NCI-H1417 treated with DMSO at 0.1 percent for 48 hours (cell line): ENCODE measurements around the gene ALG5.

ENCODE experiments used
- DNase-seq: peaks from one replicate; lab custom pipeline; 2025; lab: John Stamatoyannopoulos, UW

Gene ALG5

DNA sequence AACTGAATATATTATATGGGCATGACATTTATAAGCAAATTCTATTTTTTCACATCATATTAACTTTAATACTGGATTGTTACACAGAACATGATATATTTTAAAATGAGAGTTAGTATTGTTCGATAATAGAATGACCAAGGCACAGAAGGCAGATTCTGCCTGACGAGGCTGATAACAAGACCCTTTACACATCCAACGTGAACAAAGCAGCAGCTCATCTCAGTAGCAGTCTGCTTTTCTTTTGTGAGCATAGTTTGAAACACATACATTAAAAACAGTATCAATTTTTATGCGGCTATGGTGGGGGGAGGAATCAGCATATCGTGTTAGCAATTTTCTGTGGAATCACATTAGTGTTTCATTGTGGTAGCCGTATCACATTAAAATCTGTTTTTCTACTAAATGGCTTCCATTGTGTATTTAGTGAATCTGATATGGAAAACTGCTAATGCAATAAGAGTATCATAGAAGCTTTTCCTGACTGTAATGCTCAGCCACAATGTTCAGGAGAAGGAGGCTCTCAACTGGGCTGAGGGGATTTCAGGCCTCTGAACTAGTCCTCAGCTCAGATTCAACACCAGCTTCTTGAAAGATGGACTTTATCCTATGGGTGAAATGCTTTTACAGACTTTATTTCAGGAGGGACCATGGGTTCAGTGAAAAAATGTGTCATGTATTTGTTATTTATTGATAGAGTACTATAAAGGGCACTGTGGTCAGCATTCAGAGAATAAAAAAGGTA is 83.1 kb downstream of the ALG5 start:
- DNase-seq, result no peak

- no peak for DNase-seq
Observed at GRCh38 chr13:36915106-36915505, 84.0 kb downstream of the ALG5 start.

- DNase-seq, result no peak
Observed at GRCh38 chr13:36914648-36915047, 84.5 kb downstream of the ALG5 start.

DNA sequence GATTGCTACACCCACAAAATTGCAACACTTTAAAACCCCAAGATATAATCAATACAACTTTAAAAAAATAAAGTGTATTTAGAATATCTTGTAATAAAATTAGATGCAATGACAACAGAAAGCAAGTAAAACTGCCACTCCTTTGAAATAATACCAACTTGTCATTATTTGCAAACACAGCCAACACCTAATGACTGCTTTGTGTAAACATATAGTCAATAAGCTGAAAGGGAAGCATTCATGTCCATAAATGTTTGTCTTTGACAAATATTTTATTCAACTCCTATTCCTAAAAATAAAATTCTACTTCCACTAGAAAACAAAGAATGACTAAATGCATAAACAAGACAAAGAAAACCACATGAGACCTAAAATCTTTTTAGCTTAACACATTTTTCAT is 85.7 kb downstream of the ALG5 start:
- peak; percentile 74 for DNase-seq

- DNase-seq, result no peak
Observed at GRCh38 chr13:36912973-36913372, 86.2 kb downstream of the ALG5 start.

GRCh38 chr13:36912369-36912768 is 86.8 kb downstream of the ALG5 start:
- DNase-seq, result no peak

DNA sequence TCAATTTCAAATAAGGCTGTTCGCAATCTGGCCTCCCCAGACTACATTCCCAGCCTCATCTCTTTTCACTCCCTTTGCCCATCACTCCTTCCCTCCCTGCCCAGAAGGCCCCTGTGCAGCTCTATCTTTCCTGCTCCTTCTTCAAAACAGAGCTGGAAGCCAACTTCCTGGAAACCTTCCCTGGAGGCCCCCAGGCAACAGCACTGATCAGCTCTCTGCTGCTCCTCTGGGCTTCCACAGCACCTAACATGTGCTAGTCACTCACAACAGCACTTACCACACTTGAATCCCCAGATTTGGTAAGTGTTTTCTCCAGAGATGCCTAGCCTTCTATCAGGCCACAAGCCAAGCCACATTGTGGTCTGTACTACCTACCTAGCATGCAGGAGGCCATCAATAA is 88.6 kb downstream of the ALG5 start:
- no peak for DNase-seq

- DNase-seq, result no peak
Observed at GRCh38 chr13:36907821-36908220, 91.3 kb downstream of the ALG5 start.

DNA sequence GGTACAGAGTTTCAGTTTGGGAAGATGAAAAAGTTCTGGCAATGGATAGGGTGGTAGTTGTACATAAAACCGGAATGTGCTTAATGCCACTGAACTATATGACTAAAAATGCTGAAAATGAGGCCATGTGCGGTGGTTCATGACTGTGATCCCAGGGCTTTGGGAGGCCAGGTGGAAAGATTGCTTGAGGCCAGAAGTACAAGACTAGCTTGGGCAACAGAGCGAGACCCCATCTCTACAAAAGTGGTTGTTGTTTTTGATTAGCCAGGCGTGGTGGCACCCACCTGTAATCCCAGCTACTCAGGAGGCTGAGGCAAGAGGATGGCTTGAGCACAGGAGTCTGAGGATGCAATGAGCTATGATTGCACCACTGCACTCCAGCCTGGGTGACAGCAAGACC is 91.9 kb downstream of the ALG5 start:
- DNase-seq, result no peak

DNA sequence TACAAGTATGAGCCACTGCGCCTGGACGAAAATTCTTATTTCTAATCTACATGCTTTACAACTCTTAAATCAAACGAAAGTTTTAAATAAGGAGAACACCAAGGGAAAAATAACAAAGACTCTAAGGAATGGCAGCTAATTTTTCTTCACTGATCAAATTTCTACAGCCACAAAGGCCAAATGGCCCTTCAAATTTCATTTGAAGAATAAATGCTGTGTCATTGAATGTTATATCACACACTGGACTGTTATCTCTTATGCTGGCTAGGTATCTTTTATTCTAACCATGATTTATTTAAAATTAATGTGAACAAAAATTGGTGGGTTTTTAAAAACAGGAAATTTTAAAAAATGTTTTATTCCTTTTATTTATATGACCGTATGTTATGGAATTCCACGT is 93.2 kb downstream of the ALG5 start:
- no peak for DNase-seq

DNA sequence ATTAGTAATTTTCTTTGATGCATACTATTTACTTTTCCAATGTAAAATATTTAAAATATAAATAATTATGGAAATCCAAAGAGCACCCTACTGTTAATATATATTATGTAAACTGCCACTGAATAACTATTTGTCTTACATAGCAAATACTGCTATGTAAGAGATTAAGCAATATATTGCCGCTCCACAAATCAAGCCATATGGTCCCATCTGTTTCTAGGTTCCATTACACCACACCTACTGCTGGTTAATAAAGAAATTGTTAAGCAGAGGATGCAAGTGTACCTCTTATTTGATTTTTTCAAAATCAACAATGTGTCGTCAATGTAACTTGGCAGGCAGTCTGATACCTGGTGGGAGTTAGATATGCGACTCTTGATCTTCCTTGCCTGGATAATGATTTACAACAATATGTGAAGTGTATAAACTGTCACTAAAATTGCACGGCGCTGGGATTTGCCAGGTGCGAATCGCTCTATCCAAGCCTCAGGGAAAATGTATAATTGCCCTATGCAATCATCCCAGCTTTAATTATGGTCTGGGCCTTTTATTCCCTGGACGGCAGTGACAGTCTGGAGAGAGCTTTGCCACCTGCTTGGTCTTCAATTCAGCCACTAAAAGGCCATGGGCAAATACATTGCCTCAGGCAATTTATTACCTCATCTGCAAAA is 95.1 kb downstream of the ALG5 start:
- DNase-seq, result peak; percentile 99
